Activated effector memory CD4-positive, alpha-beta T cell treated with Interleukin-2 at 50 U/mL for 16 hours (primary cell): ENCODE data around the gene STK32C.

Experiments used
- DNase-seq: peaks from one replicate; pipeline ENCODE4 v3.0.0-alpha.2; 2020

The STK32C gene

DNA sequence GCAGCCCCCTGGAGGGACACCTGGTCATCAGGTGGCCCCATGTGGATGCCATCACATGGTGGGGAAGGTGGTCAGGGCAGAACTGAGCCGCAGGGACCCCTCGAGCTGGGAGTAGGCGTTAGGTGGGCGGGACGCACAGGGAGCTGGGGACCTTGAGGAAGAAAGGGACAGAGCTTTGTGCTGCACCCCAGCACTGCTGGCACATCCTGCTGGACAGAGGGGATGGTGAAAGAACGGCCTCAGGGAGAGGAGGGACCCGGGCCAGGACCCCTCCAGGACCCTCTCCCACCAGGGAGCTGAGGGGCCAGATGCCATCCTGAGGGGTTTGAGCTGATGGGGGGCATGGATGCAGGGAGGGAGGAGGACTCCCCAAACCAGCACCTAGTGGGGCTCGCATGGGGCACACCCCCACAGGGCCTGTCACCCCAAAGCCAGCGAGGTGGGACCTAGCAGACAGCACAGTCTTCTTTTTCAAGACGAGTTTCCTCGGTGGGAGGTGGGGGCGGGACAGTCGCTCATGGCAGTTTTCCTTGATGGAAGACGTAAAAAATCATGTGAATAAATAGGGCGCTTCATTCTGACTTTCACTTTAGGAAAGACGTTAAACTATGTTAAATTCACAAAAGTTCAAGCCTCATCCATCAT lies 43.3 kb downstream of the STK32C start:
- DNase-seq, result no peak

DNA sequence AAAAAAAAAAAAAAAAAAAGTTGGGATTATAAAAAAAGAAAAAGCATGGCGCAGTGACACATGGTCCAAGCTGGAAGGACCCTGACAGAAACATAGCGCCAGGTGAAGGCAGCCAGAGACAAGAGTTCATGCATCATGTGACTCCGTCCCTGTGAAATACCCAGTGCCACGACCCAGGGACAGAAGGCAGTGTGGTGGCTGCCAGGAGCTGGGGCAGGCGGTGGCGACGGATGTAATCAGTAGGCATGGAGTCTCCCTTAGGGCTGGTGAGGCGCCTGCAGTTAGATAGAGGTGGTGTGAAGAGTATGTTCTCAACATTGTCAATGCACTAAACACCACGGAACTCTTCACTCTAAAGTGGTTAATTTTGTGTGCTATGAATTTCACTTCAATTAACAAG lies 43.9 kb downstream of the STK32C start:
- no peak for DNase-seq

DNA sequence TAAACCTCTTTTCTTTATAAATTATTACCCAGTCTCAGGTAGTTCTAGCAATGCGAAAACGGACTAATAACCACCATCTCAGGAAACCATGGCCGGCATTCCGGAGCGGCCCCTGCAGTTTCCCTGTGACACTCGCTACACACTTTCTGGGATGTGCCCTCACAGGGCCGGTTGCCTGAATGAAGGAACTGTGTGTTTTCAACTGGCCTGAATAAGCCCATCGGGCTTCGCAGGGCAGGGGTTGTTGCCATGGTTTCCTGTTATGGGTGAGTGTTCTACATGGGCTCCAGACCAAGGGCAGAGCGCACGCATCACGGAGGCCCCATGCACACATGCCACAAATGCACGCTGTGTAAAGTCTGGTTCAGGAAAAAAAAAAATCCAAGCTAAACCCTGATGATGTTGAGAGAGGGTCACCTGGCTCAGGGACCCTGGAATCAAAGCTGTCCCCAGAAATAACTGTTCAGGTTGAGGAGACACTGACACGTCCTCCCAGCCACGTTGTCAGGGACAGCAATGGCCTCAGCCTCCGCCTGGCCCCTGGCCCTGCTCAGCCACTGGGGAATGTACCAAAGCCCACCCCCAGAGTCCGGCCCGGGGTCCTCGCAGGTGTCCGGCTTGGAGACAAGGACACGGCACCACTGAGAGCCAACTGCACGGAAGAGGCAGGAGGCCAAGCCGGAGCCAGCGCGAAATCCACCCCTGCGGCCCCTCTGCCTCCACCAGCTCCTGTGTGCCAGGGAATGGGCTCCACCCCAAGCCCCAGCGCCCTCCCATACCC lies 47.9 kb downstream of the STK32C start:
- DNase-seq, result no peak

DNA sequence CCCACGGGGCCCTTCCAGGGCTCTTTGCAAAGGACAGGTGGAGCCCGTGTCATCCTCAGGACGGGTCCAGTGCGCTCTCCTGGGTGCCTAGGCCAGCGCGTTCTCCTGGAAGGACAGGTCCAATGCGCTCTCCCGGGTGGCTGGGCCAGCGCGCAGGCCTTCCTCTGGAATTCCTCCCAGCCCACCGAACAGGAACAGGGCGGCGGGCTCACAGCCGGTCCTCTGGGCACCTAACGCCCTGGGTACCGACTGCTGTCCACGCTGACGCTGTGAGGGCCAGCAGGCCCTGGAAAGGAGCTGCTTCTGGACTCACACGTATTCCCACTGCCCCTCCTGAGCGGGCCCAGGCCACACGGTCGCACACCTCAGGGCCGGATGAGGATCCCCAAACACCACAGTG lies 49.3 kb downstream of the STK32C start:
- DNase-seq, result no peak

DNA sequence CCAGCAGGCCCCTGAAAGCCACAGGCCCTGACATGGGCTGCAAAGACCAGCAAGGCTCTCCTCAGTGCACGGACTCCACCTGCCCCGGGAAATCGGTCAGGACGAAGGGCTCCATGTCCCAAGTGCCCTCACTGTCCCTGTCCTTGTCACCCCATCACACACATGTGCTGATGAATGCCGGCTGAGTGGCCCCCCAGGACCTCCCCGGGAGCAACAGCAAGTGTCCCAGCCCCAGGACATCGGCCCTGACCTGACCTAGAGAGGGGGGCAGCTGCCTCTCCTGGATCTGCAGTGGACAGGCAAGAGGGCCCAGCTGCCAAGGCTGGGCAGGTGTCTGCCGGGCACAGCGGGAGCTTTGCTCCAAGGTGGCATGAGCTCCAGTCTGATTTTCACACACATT lies 49.8 kb downstream of the STK32C start:
- DNase-seq, result no peak

DNA sequence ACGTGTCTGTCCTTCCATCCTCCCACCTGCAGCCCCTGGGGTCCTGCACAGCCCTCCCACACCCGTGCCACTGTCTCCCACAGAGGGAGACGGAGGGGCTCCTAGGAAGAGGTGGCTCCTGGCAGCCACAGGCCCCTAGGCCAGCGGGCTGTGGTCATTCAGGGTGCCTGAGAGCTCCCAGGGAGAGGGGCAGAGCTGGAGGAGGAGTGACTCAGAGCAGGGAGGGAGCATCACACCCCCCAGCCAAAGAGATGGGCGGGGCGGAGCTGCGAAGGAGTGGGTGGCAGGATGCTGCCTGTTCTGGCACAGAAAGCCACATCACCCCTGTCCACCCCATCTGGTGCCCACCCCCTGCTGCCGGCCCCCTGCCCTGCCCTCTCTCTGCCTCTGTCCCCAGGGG lies 50.5 kb downstream of the STK32C start:
- no peak for DNase-seq

DNA sequence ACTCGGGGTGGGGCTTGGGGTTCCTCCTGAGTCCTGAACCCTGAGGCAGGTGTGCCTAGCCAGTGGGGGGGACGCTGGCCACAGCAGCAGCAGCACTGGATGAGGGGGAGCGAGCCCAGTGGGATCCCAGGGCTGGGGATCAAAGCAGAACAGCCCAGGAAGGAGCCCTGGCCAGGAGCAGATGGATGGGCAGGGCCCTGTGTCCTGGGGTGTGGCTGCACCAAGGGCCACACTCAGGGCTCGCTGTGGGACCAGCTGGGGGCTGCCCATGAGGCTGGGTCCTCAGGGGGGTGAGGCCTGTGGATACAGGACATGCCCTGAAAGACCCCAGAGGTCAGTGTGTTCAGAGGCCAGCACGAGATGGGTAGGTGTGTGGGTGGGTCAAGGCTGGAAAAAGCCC lies 50.9 kb downstream of the STK32C start:
- DNase-seq, result no peak

DNA sequence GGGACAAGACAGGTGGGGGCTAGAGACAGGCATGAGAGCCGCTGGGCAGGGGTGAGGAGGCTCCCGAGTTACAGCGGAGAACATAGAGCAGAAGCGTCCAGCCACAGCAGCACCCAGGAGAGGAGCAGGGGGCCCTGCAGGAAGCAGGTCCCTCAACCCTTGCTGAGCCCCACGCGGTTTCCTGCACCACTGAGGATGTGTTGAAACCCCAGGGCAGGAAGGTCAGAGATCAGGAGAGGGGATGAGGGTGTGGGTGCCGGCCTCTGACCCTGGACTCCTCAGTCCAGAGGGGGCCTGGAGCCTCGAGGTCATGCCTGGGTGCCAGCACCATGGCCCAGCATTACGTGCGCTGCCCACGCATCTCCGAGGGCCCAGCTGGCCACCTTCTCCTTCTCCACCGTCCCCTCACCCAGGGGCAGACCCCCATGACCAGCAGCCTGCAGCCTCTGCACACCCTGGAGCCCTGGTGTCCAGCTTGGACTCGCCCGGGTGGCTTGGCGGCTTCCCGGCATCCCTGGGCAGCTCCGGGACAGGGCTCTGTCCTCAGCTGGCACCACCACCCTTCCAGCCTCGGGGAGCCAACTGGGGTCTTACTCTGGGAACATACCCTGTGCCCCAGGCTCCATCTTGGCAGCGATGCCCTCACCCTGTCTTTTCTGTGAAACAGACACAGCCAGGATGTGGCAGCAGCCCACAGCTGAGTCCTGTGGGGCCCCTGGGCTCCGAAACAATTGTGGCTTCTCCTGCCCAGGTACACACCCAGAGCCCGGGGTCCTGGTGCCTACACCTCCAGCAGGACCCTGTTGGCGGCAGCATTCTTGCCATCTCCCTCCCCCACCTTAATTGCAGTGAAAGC lies 52.0 kb downstream of the STK32C start:
- no peak for DNase-seq

DNA sequence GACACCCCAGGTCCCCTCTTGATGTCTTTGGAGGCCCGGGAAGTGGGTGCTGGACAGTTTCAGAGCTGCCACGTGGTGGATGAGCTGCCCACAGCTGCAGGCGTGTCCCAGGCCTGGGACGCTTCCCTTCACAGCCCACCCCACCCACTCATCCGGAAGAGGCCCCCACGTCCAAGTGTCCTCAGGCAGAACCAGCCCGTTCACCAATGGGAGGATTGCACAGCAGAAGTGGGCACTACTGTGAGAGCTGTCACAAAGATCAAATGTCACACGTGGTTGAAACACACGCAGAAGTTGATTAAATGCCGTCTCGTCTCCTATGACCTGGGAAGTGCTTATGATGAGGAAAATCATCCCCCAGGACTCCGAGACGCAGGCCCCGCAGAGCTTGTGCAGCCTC lies 52.9 kb downstream of the STK32C start:
- no peak for DNase-seq

DNA sequence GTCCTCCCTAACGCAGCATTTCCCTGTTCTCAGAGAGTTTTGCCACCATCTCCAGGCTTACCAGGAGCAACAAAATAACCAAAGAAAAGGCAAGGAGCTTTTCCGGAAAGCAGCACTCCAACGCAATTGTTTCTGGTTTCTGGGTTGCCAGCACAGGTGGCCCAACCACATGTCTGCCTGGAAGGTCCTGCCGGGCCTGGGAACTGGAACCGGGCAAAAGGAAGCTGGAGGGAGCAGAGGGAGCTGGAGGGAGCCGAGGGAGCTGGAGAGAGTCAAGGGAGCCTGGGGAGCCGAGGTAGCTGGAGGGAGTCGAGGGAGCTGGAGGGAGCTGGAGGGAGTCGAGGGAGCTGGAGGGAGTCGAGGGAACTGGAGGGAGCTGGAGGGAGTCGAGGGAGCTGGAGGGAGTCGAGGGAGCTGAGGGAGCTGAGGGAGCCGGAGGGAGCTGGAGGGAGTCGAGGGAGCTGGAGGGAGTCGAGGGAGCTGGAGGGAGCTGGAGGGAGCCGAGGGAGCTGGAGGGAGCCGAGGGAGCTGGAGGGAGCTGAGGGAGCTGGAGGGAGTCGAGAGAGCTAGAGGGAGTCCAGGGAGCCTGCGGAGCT lies 54.6 kb downstream of the STK32C start:
- no peak for DNase-seq

DNA sequence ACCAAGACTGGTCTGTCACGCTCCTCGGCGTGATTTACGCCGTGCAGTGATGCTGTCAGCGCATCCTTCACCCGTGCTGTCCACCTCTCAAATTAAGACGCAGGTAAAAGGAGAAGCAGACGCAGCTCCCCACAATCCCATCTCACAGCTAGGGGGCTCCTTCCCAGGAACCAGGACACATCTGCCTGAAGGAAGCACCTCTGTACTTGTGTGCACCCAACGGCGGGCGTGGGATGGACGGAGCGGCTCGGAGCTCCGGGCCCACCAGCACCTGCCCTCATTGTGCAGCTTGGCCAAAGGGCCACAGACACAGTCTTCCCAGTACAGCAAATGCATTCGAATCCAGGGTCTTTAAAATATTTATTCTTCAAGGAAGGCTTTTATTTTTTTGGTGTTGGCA lies 55.3 kb downstream of the STK32C start:
- no peak for DNase-seq

DNA sequence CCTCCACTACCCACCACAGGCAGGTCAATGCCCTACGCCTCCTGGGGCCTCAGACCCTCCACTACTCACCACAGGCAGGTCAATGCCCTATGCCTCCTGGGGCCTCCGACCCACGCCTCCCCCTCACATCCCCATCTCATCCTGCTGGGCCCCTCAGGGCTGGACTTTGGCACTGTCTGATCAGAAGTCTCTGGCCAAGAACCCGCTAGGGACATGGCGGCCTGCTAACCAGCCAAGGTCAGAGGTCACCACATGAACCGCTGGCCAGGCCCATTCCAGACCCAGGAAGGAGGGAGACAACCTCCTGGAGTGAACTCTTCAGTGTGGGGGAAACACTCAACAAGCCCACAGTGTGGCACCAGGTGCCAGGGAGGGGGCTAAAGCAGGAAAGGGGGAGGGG lies 55.8 kb downstream of the STK32C start:
- no peak for DNase-seq

DNA sequence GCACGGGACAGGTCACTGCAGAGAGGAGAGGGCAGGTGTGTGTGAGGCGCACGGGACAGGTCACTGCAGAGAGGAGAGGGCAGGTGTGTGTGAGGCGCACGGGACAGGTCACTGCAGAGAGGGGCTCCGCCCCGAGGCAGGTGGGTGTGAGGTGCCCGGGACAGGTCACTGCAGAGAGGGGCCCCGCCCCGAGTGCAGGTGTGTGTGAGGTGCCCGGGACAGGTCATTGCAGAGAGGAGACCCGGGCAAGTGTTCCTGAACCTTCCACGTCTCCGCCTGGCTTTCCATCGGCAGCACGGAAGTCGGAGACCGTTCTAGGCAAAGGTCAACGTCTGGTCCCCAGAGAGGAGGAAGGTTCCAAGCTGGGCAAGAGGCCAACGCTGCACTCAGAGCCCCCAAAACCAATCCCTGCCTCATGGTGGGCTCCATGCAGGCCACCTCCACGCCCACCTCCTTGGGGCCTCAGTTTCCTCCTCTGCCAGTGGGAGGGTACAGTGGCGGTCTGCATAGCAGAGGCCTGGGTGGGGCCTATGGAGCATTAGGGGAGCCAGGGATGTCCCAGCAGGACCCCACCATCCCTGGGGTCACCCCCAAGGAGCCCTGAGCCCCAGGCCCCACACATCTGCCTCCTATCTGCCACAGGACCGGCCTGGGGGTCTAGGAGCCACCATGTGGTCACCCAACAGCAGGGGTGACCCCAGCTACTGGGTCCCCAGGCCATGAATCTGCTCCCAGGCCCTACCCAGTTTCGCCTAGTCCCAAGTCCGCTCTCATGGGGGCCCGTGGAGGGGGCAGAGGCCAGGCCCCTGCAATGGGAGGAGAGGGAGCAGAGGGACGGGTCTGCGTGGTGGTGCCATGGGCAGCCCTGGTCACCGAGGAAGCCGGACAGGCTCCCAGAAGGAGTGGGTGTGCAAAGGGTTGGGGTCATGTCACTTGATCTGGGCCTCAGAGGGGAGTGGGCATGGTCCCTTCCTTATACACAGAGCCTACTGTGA lies 57.0 kb downstream of the STK32C start:
- no peak for DNase-seq

DNA sequence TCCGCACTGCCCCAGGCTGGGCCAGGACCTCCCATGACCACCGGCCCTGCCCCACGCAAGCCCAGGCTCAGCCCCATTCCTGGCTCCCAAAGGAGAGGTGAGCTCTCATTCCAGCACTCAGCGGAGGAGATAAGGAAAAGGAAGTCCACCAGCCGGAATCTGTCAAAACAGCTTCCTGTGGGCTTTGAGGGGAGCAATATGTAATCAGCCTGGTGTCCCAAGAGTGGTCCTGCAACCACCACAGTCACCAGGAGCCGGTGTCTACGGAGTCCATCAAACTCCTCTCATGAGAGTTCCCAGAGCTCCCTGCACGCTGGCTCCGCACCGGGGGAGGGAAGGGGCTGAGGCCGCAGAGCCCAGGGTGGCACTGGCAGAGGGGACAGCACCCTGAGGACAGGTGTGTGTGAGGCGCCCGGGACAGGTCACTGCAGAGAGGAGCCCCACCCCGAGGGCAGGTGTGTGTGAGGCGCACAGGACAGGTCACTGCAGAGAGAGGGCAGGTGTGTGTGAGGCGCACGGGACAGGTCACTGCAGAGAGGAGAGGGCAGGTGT lies 57.9 kb downstream of the STK32C start:
- no peak for DNase-seq

DNA sequence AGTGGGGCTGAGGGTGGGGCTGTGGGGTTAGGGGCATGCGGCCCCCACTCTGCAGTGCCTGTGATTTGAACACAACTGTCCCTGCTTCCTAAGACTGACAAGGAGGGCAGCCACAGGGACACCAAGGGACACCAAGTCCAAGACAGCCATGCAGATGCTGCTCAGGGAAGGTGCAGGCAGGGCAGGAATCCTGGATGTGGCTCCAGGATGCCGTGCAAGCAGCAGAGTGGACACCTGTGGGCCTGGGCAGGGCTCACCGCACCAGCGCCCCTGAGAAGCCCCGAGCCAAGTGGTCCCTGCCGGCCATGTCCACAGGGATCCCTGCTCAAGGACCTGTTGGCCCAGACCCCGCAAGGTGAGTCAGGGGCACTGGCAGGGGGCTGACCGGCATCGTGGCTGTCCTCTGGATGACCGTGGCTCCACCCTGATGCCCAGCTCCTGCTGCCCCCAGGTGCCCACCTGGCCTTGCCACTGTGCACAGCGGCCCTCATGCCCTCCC lies 58.5 kb downstream of the STK32C start:
- DNase-seq, result no peak

DNA sequence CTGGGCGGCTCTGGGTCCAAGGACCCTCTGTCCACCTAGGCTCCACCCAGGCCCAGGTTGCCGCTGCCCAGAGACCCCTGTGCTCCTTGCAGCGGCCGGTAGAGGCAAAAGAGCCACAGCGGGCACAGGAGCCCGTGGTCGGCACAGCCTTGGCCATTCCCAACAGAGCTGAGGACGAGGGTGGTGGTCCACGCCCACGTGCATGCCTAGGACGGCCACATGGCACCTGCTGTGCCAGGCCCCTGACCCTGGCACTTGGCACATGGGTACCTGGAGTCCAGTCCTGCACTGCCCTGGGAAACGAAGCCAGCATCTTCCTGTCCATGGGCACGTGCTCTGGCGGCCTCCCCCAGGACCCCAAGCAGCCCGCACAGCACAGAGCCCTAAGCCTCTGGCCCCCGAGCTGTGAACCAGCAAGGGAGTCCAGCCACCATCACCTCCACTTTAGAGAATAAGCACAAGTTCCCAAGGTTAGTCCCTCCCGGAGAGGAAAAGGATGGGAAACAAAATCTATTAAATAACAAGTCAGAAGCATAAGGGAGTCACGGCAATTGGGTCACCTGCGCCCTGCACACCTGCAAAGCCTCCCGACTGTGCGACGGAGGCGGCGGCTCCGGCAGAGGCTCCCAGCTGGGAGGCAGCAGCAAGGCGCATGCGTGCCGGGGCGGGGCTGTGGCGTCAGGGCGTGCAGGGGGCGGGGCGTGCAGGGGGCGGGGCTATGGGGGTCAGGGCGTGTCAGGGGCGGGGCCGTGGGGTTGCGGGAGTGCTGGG lies 59.1 kb downstream of the STK32C start:
- DNase-seq, result peak; percentile 15

DNA sequence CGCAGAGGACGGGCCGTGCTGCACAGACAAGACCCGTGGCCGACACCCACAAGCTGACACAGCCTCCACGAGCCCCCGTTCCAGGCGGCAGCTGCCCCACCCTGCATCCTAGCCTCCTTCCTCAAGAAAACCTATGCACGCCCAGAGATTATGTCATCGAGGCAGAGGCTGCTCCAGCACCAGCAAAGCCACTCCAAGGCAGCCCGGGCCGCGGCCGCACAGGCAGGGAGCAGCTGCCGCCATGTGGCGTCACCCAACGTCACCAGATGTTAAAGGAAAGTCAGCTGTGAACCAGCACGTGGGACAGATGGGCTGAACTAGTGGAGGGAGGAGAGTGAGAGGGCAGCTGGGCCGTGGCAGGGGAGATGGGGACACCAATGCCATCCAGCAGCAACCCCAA lies 59.8 kb downstream of the STK32C start:
- no peak for DNase-seq

DNA sequence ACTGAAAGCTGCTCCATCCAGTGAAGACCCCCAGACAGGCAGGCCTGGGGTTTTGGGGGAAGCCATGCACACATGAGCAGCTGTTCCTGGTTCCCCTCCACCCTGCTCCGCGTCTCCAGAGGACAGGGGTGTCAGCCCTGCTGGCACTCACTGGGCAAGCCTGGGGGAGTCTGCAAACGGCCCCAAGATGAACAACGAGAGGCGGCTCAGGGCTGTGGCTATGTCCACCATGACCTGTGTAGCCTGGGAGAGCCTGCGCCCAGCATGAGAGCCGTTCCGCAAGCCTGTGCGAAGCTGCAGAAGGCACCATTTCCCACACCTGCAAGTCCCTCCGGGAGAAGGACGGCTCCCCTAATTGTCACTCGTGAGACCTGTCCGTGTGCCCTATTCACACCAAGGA lies 61.5 kb downstream of the STK32C start:
- DNase-seq, result no peak

DNA sequence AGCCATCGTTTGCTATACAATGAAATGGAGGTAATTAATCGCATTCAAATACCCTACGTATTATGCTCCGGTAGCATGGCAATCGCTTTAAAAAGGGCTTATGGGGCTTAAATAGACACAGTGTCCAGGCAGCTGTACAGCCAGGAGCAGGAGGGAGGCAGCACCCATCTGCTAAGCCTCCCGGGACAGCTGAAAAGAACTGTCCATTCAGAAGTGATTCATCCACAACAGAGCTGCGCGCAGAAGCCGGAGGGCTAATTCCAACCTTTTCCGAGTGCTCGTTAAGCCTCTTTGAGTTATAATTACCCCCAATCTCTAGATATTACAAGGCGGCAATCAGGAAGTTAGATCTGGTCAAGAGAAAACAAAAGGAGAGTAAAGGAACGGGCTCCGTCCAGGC lies 62.7 kb downstream of the STK32C start:
- DNase-seq, result no peak

DNA sequence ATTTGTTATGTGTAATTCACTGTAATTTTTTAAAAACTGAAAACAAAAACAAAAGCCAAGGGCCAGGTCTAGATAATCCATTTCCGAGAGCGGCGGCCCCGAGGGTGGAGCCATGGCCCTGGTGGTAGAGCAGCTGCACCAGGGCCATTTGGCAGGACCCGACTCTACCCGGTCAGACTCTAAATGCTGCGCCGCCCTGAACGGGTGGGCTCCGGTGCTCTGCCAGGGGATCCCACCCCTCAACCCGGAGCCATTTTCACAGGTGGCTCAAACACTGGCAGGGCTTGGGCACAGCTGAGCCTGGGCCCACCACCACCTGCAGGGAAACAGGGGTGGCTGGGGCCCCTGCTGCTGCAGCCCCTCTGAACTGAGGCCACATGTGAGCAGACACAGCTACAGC lies 64.1 kb downstream of the STK32C start:
- no peak for DNase-seq

DNA sequence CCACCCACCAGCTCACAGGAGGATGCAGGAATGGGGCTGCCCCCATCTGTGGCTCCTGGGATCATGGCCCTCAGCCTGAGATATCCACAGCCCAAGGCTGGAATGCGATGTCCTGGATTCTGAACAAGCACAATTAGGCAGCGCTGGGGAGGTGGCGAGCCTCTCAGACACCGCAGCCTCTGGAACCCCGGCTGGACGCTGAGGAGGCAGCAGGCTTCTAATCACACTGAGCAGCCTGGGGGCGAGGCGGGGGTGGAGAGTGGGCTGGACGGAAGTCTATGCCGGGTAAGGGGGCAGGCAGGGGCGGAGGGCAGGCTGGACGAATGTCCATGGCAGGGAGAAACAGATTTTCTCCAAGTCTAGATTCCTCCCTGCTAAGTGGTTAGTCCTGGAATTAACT lies 64.6 kb downstream of the STK32C start:
- no peak for DNase-seq
